HepG2 (cell line): ENCODE data around the gene SLC43A3. TPM values are rescaled to one million over a fixed set of nuclear protein-coding genes. Genes with fewer than 3 reads are reported as not detected.

Experiments
- ARHGAP35 ChIP-seq: sonication (generic); formaldehyde crosslinking; IDR thresholded peaks from 2 replicates; pipeline ENCODE4 v1.9.0; 2022; ENCODE audit warnings: mild to moderate bottlenecking, inconsistent platforms, moderate library complexity, missing genetic modification reagents, borderline replicate concordance
- ATF1 ChIP-seq: IDR thresholded peaks from 2 replicates; pipeline ENCODE4 v1.6.1; 2016; ENCODE audit warnings: mild to moderate bottlenecking, control low read depth
- EP300 ChIP-seq, 3 experiments: sonication (generic) in 1 of 3; formaldehyde crosslinking in 1 of 3; IDR thresholded peaks; 2 replicates each; pipeline versions ENCODE4 v1.5.1 to v1.6.1; 2011 to 2020; ENCODE audit warnings: low read depth in 2 of 3, low read length in 2 of 3, borderline replicate concordance in 1 of 3, improper control_type of control experiment in 1 of 3, mild to moderate bottlenecking in 1 of 3, missing genetic modification reagents in 1 of 3, moderate library complexity in 1 of 3
- ETV5 ChIP-seq: IDR thresholded peaks from 2 replicates; pipeline ENCODE4 v1.6.1; 2018; ENCODE audit warnings: missing biosample characterization, missing genetic modification reagents, inconsistent platforms, borderline replicate concordance
- KLF15 ChIP-seq: sonication (generic); formaldehyde crosslinking; IDR thresholded peaks from 2 replicates; pipeline ENCODE4 v1.8.1; 2023; ENCODE audit warnings: borderline replicate concordance, mild to moderate bottlenecking, inconsistent platforms, missing genetic modification reagents, mixed read lengths
- NCOR1 ChIP-seq: fragments of 200-600 bp; sonication (generic); IDR thresholded peaks from 2 replicates; pipeline ENCODE4 v1.7.0; 2017; ENCODE audit warnings: antibody characterized with exemption, low read length, borderline replicate concordance
- NFE2 ChIP-seq: sonication (generic); formaldehyde crosslinking; IDR thresholded peaks from 2 replicates; pipeline ENCODE4 v1.4.0; 2020; ENCODE audit warnings: missing genetic modification reagents
- NR3C1 ChIP-seq: sonication (generic); formaldehyde crosslinking; IDR thresholded peaks from 2 replicates; pipeline ENCODE4 v1.4.0; 2020; ENCODE audit warnings: missing genetic modification reagents
- RBFOX2 ChIP-seq: fragments of 200-400 bp; formaldehyde crosslinking; IDR thresholded peaks from 2 replicates; pipeline ENCODE4 v1.6.1; 2017; ENCODE audit warnings: low read depth, mild to moderate bottlenecking, low read length
- SALL1 ChIP-seq: sonication (generic); formaldehyde crosslinking; IDR thresholded peaks from 2 replicates; pipeline ENCODE4 v1.8.0; 2022; ENCODE audit warnings: mild to moderate bottlenecking, missing genetic modification reagents
- SP2 ChIP-seq: sonication (generic); formaldehyde crosslinking; IDR thresholded peaks from 2 replicates; pipeline ENCODE4 v1.5.1; 2020; ENCODE audit warnings: mild to moderate bottlenecking, missing genetic modification reagents
- ZFP1 ChIP-seq: IDR thresholded peaks from 2 replicates; pipeline ENCODE4 v1.6.1; 2016
- ZNF326 ChIP-seq: sonication (generic); formaldehyde crosslinking; IDR thresholded peaks from 2 replicates; pipeline ENCODE4 v1.4.0; 2020; ENCODE audit warnings: missing genetic modification reagents, borderline replicate concordance
- ZNF841 ChIP-seq: sonication (generic); formaldehyde crosslinking; IDR thresholded peaks from 2 replicates; pipeline ENCODE4 v1.8.1; 2023; ENCODE audit warnings: missing genetic modification reagents, borderline replicate concordance
- polyA plus RNA-seq, 8 experiments: library from polyadenylated mRNA; depleted of rRNA in 3 of 8; stranded (reverse) in 7 of 8; unstranded in 1 of 8; fragments of >200 nt; fragmentation: Illumina TruSeq in 4 of 8; extraction: Trizol in 4 of 8; gene quantifications; 2 replicates each; pipeline versions ENCODE4 v1.2.1 to v1.2.3, GENCODE V29; 2011 to 2016; ENCODE audit warnings: low read depth in 4 of 8, missing spikeins in 1 of 8, mixed read lengths in 1 of 8; ENCODE audit not compliant: insufficient read depth in 1 of 8
- total RNA-seq, 5 experiments: library from RNA; depleted of rRNA; stranded (reverse); fragments of >200 nt; fragmentation: Illumina TruSeq; extraction: Trizol; gene quantifications; 2 replicates each; pipeline ENCODE4 v1.2.3, GENCODE V29; 2016; ENCODE audit warnings: low read depth in 1 of 5
- TF ChIP-seq, protein P1 (sequence below): sonication (generic); formaldehyde crosslinking; IDR thresholded peaks from 2 replicates; pipeline ENCODE4 v1.4.0; 2020; ENCODE audit warnings: missing genetic modification reagents
- TF ChIP-seq, protein P2 (sequence below): IDR thresholded peaks from 2 replicates; pipeline ENCODE4 v1.6.1; 2016; ENCODE audit warnings: missing compliant biosample characterization, missing genetic modification reagents, borderline replicate concordance
- TF ChIP-seq, protein P3 (sequence below): IDR thresholded peaks from 2 replicates; pipeline ENCODE4 v1.6.1; 2016; ENCODE audit warnings: mild to moderate bottlenecking
- TF ChIP-seq, protein P4 (sequence below): sonication (generic); formaldehyde crosslinking; IDR thresholded peaks from 2 replicates; pipeline ENCODE4 v1.4.0; 2020; ENCODE audit warnings: missing genetic modification reagents

SLC43A3 gene
- total and polyA plus RNA-seq, 2 of the 13 experiments (the other 11 are each of a cell fraction or from before 2014, with no cell fraction given): 2.6 TPM; not detected in 1

DNA sequence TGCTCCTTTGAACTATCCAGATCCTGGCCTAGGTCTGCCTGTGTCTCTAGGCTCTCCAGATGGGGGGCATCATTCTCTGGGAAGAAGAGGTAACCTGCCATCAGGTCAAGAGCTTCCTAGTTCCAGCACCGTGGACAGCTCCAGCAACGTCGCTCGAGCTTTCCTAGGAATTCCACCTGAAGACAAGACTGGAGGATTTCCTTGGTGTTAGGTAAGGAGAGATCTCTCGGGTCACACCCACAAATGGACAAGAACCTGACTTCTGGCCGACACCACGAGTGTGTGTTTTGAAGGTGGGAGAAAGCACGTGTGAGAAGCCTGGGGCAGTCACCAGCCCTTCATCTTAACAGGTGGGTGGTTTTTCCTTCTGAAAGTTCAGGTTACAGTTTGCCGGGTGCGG, 47.2 kb downstream of the SLC43A3 start (continued):
- TF ChIP-seq ZNF326 (no peak), ARHGAP35 (no peak), ETV5 (CRISPR knock-in tag) (no peak), ATF1 (CRISPR knock-in tag) (no peak), NR3C1 (CRISPR knock-in tag) (no peak), KLF15 (no peak), RBFOX2 (no peak), SP2 (CRISPR knock-in tag) (no peak), EP300 (IDR thresholded peaks at IDR 0.05; ENCODE audit: low read depth in 2 of 2, low read length in 2 of 2) (no peak), EP300 (CRISPR knock-in tag; IDR thresholded peaks at IDR 0.05; ENCODE audit: borderline replicate concordance) (no peak), SALL1 (CRISPR knock-in tag) (peak; percentile 47; the same call in 1 of the 2 replicates), NCOR1 (no peak), ZNF841 (CRISPR knock-in tag) (no peak), NFE2 (CRISPR knock-in tag) (no peak), ZFP1 (CRISPR knock-in tag) (no peak)
- TF ChIP-seq, protein P1, sequence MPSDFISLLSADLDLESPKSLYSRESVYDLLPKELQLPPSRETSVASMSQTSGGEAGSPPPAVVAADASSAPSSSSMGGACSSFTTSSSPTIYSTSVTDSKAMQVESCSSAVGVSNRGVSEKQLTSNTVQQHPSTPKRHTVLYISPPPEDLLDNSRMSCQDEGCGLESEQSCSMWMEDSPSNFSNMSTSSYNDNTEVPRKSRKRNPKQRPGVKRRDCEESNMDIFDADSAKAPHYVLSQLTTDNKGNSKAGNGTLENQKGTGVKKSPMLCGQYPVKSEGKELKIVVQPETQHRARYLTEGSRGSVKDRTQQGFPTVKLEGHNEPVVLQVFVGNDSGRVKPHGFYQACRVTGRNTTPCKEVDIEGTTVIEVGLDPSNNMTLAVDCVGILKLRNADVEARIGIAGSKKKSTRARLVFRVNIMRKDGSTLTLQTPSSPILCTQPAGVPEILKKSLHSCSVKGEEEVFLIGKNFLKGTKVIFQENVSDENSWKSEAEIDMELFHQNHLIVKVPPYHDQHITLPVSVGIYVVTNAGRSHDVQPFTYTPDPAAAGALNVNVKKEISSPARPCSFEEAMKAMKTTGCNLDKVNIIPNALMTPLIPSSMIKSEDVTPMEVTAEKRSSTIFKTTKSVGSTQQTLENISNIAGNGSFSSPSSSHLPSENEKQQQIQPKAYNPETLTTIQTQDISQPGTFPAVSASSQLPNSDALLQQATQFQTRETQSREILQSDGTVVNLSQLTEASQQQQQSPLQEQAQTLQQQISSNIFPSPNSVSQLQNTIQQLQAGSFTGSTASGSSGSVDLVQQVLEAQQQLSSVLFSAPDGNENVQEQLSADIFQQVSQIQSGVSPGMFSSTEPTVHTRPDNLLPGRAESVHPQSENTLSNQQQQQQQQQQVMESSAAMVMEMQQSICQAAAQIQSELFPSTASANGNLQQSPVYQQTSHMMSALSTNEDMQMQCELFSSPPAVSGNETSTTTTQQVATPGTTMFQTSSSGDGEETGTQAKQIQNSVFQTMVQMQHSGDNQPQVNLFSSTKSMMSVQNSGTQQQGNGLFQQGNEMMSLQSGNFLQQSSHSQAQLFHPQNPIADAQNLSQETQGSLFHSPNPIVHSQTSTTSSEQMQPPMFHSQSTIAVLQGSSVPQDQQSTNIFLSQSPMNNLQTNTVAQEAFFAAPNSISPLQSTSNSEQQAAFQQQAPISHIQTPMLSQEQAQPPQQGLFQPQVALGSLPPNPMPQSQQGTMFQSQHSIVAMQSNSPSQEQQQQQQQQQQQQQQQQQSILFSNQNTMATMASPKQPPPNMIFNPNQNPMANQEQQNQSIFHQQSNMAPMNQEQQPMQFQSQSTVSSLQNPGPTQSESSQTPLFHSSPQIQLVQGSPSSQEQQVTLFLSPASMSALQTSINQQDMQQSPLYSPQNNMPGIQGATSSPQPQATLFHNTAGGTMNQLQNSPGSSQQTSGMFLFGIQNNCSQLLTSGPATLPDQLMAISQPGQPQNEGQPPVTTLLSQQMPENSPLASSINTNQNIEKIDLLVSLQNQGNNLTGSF: no peak
- TF ChIP-seq, protein P2, sequence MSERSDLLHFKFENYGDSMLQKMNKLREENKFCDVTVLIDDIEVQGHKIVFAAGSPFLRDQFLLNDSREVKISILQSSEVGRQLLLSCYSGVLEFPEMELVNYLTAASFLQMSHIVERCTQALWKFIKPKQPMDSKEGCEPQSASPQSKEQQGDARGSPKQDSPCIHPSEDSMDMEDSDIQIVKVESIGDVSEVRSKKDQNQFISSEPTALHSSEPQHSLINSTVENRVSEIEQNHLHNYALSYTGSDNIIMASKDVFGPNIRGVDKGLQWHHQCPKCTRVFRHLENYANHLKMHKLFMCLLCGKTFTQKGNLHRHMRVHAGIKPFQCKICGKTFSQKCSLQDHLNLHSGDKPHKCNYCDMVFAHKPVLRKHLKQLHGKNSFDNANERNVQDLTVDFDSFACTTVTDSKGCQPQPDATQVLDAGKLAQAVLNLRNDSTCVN (CRISPR knock-in tag): 0 out of 2 replicates have a peak, but pooled peaks have one; percentile 60
- TF ChIP-seq, protein P3, sequence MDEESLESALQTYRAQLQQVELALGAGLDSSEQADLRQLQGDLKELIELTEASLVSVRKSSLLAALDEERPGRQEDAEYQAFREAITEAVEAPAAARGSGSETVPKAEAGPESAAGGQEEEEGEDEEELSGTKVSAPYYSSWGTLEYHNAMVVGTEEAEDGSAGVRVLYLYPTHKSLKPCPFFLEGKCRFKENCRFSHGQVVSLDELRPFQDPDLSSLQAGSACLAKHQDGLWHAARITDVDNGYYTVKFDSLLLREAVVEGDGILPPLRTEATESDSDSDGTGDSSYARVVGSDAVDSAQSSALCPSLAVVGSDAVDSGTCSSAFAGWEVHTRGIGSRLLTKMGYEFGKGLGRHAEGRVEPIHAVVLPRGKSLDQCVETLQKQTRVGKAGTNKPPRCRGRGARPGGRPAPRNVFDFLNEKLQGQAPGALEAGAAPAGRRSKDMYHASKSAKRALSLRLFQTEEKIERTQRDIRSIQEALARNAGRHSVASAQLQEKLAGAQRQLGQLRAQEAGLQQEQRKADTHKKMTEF: no peak
- TF ChIP-seq, protein P4, sequence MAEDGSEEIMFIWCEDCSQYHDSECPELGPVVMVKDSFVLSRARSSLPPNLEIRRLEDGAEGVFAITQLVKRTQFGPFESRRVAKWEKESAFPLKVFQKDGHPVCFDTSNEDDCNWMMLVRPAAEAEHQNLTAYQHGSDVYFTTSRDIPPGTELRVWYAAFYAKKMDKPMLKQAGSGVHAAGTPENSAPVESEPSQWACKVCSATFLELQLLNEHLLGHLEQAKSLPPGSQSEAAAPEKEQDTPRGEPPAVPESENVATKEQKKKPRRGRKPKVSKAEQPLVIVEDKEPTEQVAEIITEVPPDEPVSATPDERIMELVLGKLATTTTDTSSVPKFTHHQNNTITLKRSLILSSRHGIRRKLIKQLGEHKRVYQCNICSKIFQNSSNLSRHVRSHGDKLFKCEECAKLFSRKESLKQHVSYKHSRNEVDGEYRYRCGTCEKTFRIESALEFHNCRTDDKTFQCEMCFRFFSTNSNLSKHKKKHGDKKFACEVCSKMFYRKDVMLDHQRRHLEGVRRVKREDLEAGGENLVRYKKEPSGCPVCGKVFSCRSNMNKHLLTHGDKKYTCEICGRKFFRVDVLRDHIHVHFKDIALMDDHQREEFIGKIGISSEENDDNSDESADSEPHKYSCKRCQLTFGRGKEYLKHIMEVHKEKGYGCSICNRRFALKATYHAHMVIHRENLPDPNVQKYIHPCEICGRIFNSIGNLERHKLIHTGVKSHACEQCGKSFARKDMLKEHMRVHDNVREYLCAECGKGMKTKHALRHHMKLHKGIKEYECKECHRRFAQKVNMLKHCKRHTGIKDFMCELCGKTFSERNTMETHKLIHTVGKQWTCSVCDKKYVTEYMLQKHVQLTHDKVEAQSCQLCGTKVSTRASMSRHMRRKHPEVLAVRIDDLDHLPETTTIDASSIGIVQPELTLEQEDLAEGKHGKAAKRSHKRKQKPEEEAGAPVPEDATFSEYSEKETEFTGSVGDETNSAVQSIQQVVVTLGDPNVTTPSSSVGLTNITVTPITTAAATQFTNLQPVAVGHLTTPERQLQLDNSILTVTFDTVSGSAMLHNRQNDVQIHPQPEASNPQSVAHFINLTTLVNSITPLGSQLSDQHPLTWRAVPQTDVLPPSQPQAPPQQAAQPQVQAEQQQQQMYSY (CRISPR knock-in tag): no peak
